Endothelial cell of umbilical vein (primary cell): Measurements from ENCODE around the gene AATF. TPM values are rescaled to one million over a fixed set of nuclear protein-coding genes. Genes with fewer than 3 reads are reported as not detected.

ENCODE experiments used
- BruUV-seq: library from RNA; stranded (reverse); fragments of 400-500 nt; replicated peaks from 2 replicates; lab custom pipeline; 2021; lab: Mats Ljungman, UMichigan
- CTCF ChIA-PET: fragments of 300-600, 350-600 bp; sonication (Branson Sonifier 250); formaldehyde crosslinking; loops from one replicate; lab custom pipeline; 2021; ENCODE audit warnings: antibody characterized with exemption, inconsistent platforms; lab: Charles Lee
- POLR2A ChIA-PET: fragments of 300-600, 350-600 bp; sonication (Branson Sonifier 250); formaldehyde crosslinking; loops from one replicate; lab custom pipeline; 2021; ENCODE audit warnings: antibody characterized with exemption, inconsistent platforms; lab: Charles Lee
- DNase-seq: peaks from one replicate; pipeline ENCODE4 v3.0.0-alpha.2; 2011; ENCODE audit warnings: low read depth, low spot score
- FAIRE-seq: peaks from 2 replicates; lab custom pipeline; 2011; peaks lifted over from hg19 to GRCh38; lab: Jason Lieb, UNC
- H2AFZ ChIP-seq: 2 replicates; pipeline ENCODE4 v1.6.0; 2012; ENCODE audit warnings: low read depth, low read length, control low read depth, inconsistent platforms
- H3K27ac ChIP-seq: 2 replicates; pipeline ENCODE4 v1.5.1; 2011; ENCODE audit warnings: low read depth, mild to moderate bottlenecking, control low read depth, low read length, moderate library complexity; ENCODE audit not compliant: insufficient read depth
- H3K27me3 ChIP-seq, 2 experiments: 2 replicates each; pipeline versions ENCODE4 v1.6.0 to v1.6.1; 2011; ENCODE audit warnings: low read length in 2 of 2, mixed read lengths in 1 of 2; ENCODE audit not compliant: control insufficient read depth in 2 of 2, insufficient read depth in 2 of 2
- H3K36me3 ChIP-seq, 2 experiments: 2 replicates in 1 of 2; 3 replicates in 1 of 2; pipeline ENCODE4 v1.5.1; 2011; ENCODE audit warnings: low read length in 2 of 2, mild to moderate bottlenecking in 1 of 2, moderate library complexity in 1 of 2; ENCODE audit not compliant: control insufficient read depth in 2 of 2, insufficient read depth in 2 of 2; ENCODE audit errors: extremely low read depth in 1 of 2
- H3K4me1 ChIP-seq: 3 replicates; pipeline ENCODE4 v1.5.1; 2011; ENCODE audit warnings: mild to moderate bottlenecking, low read length; ENCODE audit not compliant: control insufficient read depth, insufficient read depth; ENCODE audit errors: extremely low read depth
- H3K4me2 ChIP-seq: 2 replicates; pipeline ENCODE4 v1.6.1; 2011; ENCODE audit warnings: low read length, control low read depth, mixed read lengths; ENCODE audit not compliant: insufficient read depth
- H3K4me3 ChIP-seq, 3 experiments: fragments of 200-600 bp in 1 of 3; sonication (generic), shearing (Covaris generic) in 1 of 3; replicated peaks in 1 of 3; 2 replicates each; pipeline ENCODE4 v1.5.1; 2011 to 2016; ENCODE audit warnings: control low read depth in 3 of 3, low read length in 3 of 3, mild to moderate bottlenecking in 2 of 3, inconsistent platforms in 1 of 3, low read depth in 1 of 3, moderate library complexity in 1 of 3; ENCODE audit not compliant: insufficient read depth in 1 of 3
- H3K79me2 ChIP-seq: 2 replicates; pipeline ENCODE4 v1.6.0; 2012; ENCODE audit warnings: low read length, inconsistent platforms; ENCODE audit not compliant: control insufficient read depth, insufficient read depth
- H3K9ac ChIP-seq: replicated peaks from 2 replicates; pipeline ENCODE3; 2011; ENCODE audit warnings: low read length, control low read depth; ENCODE audit not compliant: insufficient read depth; ENCODE audit errors: extremely low read depth
- H3K9me1 ChIP-seq: replicated peaks from 3 replicates; pipeline ENCODE4 v1.6.0; 2011; ENCODE audit warnings: mild to moderate bottlenecking, low read length; ENCODE audit not compliant: control insufficient read depth, insufficient read depth; ENCODE audit errors: extremely low read depth
- H3K9me3 ChIP-seq: replicated peaks from 2 replicates; pipeline ENCODE4 v1.5.1; 2012; ENCODE audit warnings: low read length, inconsistent platforms; ENCODE audit not compliant: control insufficient read depth, insufficient read depth
- H4K20me1 ChIP-seq: replicated peaks from 2 replicates; pipeline ENCODE3; 2011; ENCODE audit warnings: mild to moderate bottlenecking, low read length; ENCODE audit not compliant: control insufficient read depth, insufficient read depth; ENCODE audit errors: extremely low read depth
- EZH2 ChIP-seq: IDR thresholded peaks from 2 replicates; pipeline ENCODE4 v1.6.1; 2012; ENCODE audit warnings: borderline replicate concordance, low read depth, mild to moderate bottlenecking, moderate library complexity, low read length, inconsistent platforms; ENCODE audit not compliant: severe bottlenecking
- FOS ChIP-seq: IDR thresholded peaks from 2 replicates; pipeline ENCODE4 v1.6.1; 2011; ENCODE audit warnings: mild to moderate bottlenecking, low read length, moderate library complexity, borderline replicate concordance; ENCODE audit not compliant: insufficient read depth
- GATA2 ChIP-seq: IDR thresholded peaks from 2 replicates; pipeline ENCODE4 v1.7.0; 2011; ENCODE audit warnings: low read depth, mild to moderate bottlenecking, moderate library complexity, mixed read lengths, low read length; ENCODE audit not compliant: insufficient read length, insufficient read depth
- MAX ChIP-seq: IDR thresholded peaks from 2 replicates; pipeline ENCODE4 v1.6.1; 2011; ENCODE audit not compliant: insufficient read depth, insufficient read length
- MYC ChIP-seq: IDR thresholded peaks from one replicate; pipeline ENCODE4 v1.6.1; 2011; ENCODE audit warnings: mild to moderate bottlenecking, low read depth, low read length
- POLR2AphosphoS5 ChIP-seq: IDR thresholded peaks from 2 replicates; pipeline ENCODE4 v1.6.1; 2012; ENCODE audit warnings: low read depth, mild to moderate bottlenecking, control low read depth, low read length, moderate library complexity; ENCODE audit not compliant: insufficient read depth
- dilution Hi-C: fragments of 300-500 bp; cut with MboI; formaldehyde crosslinking; loops from one replicate; pipeline ENCODE4 v1.15.0; 2019; ENCODE audit warnings: low sequenced_read_pairs; ENCODE audit not compliant: extremely low pct_ligation_motif_present
- intact Hi-C: fragments of 100-400 bp; cut with micrococcal nuclease; formaldehyde crosslinking; loops from one replicate; pipeline ENCODE4 v1.10.0; 2022
- polyA plus RNA-seq, 4 experiments: library from polyadenylated mRNA; depleted of rRNA in 3 of 4; stranded (reverse) in 3 of 4; unstranded in 1 of 4; fragments of >200 nt; gene quantifications; 2 replicates each; pipeline versions ENCODE4 v1.2.1 to v1.2.3, GENCODE V29; 2011 to 2012; ENCODE audit warnings: missing spikeins in 1 of 4
- total RNA-seq: library from RNA; stranded (reverse); gene quantifications from 2 replicates; pipeline ENCODE4 v1.2.3, GENCODE V29; 2021
- TF ChIP-seq, protein P1 (sequence below), 2 donors: IDR thresholded peaks; 1 replicate in 1 of 2; 2 replicates in 1 of 2; pipeline ENCODE4 v1.5.1; 2011; ENCODE audit warnings: low read length in 2 of 2, mild to moderate bottlenecking in 2 of 2, moderate library complexity in 2 of 2, control low read depth in 1 of 2, inconsistent platforms in 1 of 2, low read depth in 1 of 2; ENCODE audit not compliant: insufficient read depth in 1 of 2; ENCODE audit errors: extremely low read depth in 1 of 2

Gene AATF
- total and polyA plus RNA-seq, 2 donors (not counting 3 experiments of a cell fraction or from before 2014, with no cell fraction given) = 15.7 to 47.2 TPM

GRCh38 chr17:37086334-37086733 lies 137.6 kb downstream of the AATF start:
- H4K20me1 ChIP-seq = no peaks in the 10 kb centered on the region
- TF ChIP-seq, protein P1, sequence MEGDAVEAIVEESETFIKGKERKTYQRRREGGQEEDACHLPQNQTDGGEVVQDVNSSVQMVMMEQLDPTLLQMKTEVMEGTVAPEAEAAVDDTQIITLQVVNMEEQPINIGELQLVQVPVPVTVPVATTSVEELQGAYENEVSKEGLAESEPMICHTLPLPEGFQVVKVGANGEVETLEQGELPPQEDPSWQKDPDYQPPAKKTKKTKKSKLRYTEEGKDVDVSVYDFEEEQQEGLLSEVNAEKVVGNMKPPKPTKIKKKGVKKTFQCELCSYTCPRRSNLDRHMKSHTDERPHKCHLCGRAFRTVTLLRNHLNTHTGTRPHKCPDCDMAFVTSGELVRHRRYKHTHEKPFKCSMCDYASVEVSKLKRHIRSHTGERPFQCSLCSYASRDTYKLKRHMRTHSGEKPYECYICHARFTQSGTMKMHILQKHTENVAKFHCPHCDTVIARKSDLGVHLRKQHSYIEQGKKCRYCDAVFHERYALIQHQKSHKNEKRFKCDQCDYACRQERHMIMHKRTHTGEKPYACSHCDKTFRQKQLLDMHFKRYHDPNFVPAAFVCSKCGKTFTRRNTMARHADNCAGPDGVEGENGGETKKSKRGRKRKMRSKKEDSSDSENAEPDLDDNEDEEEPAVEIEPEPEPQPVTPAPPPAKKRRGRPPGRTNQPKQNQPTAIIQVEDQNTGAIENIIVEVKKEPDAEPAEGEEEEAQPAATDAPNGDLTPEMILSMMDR (IDR thresholded peaks at IDR 0.05; ENCODE audit: extremely low read depth in 1 of 2, insufficient read depth in 1 of 2, low read depth in 1 of 2, low read length in 2 of 2) = no peak
- TF ChIP-seq MYC = no peak
- no peak for TF ChIP-seq GATA2
- TF ChIP-seq MAX = no peak
- POLR2A ChIA-PET = no interaction called here

GRCh38 chr17:37086948-37087347 lies 138.2 kb downstream of the AATF start:
- dilution Hi-C loops (no loop called here), intact Hi-C loops (no loop called here)
- H3K36me3 ChIP-seq = peaks cover 6 to 14% of the 10 kb centered on the region in 2 experiments
- peaks cover 10% of the 10 kb centered on the region for H3K4me1 ChIP-seq
- no peak for DNase-seq
- no TSS peak for BruUV-seq
- no peaks in the 10 kb centered on the region for H3K27me3 ChIP-seq
- CTCF ChIA-PET = no interaction called here
- no peak for FAIRE-seq
- no peak overlapping the region for H3K9ac ChIP-seq
- no peaks in the 10 kb centered on the region for H3K79me2 ChIP-seq
- no peaks in the 10 kb centered on the region for H3K9me3 ChIP-seq
- no peak overlapping the region for H3K27ac ChIP-seq
- no peak overlapping the region for H2AFZ ChIP-seq
- TF ChIP-seq POLR2AphosphoS5 (no peak), EZH2 (no peak), FOS (no peak)
- POLR2A ChIA-PET = no interaction called here
- H4K20me1 ChIP-seq = no peaks in the 10 kb centered on the region
- no peaks in the 10 kb centered on the region for H3K9me1 ChIP-seq
- no peak overlapping the region for H3K4me2 ChIP-seq
- no peak overlapping the region for H3K4me3 ChIP-seq

More at GRCh38 chr17:37086334-37086733, 137.6 kb downstream of the AATF start:
- FAIRE-seq = no peak
- peaks cover 15% of the 10 kb centered on the region for H3K4me1 ChIP-seq
- no peaks in the 10 kb centered on the region for H3K9me3 ChIP-seq
- H3K4me2 ChIP-seq = no peak overlapping the region
- no peak overlapping the region for H2AFZ ChIP-seq
- no peak overlapping the region for H3K4me3 ChIP-seq
- no TSS peak for BruUV-seq
- H3K27ac ChIP-seq = no peak overlapping the region
- CTCF ChIA-PET = no interaction called here
- intact Hi-C loops (no loop called here), dilution Hi-C loops (no loop called here)
- H3K9ac ChIP-seq = no peak overlapping the region
- no peaks in the 10 kb centered on the region for H3K79me2 ChIP-seq
- H3K36me3 ChIP-seq = peaks cover 6 to 14% of the 10 kb centered on the region in 2 experiments
- H3K9me1 ChIP-seq = no peaks in the 10 kb centered on the region
- no peaks in the 10 kb centered on the region for H3K27me3 ChIP-seq
- DNase-seq = no peak
